K562 (cell line): ENCODE measurements around the gene MAP1LC3B. TPM values are rescaled to one million over a fixed set of nuclear protein-coding genes. Genes with fewer than 3 reads are reported as not detected.

Source experiments
- BRD4 ChIP-seq: fragments of 200-600 bp; sonication (generic); IDR thresholded peaks from 2 replicates; pipeline ENCODE4 v1.6.1; 2017; ENCODE audit warnings: inconsistent platforms
- CBFA2T3 ChIP-seq: fragments of 450-650 bp; IDR thresholded peaks from 2 replicates; pipeline ENCODE4 v1.6.1; 2017
- CEBPB ChIP-seq: fragments of 450-650 bp; IDR thresholded peaks from 2 replicates; pipeline ENCODE4 v1.6.1; 2016; ENCODE audit warnings: missing genetic modification characterization, missing compliant biosample characterization
- CREB3 ChIP-seq: fragments of 450-650 bp; conservative IDR thresholded peaks from 2 replicates; pipeline ENCODE4 v1.6.1; 2016; ENCODE audit warnings: missing genetic modification characterization, low read depth, mild to moderate bottlenecking, missing compliant biosample characterization, moderate library complexity
- DACH1 ChIP-seq: fragments of 450-650 bp; IDR thresholded peaks from 2 replicates; pipeline ENCODE4 v1.6.1; 2018; ENCODE audit not compliant: partially characterized antibody
- FIP1L1 ChIP-seq: fragments of 200-400 bp; formaldehyde crosslinking; IDR thresholded peaks from 2 replicates; pipeline ENCODE4 v1.6.1; 2018; ENCODE audit warnings: mild to moderate bottlenecking, low read depth, low read length; ENCODE audit not compliant: poor library complexity, severe bottlenecking
- GATAD2A ChIP-seq: fragments of 450-650 bp; IDR thresholded peaks from 2 replicates; pipeline ENCODE4 v1.6.1; 2017
- HDAC8 ChIP-seq: fragments of 450-650 bp; IDR thresholded peaks from 2 replicates; pipeline ENCODE4 v1.6.1; 2016; ENCODE audit warnings: mild to moderate bottlenecking, missing genetic modification characterization, moderate library complexity, missing compliant biosample characterization
- KAT8 ChIP-seq: fragments of 450-650 bp; IDR thresholded peaks from 2 replicates; pipeline ENCODE4 v1.6.1; 2016; ENCODE audit warnings: low read depth, mild to moderate bottlenecking
- L3MBTL2 ChIP-seq: fragments of 450-650 bp; IDR thresholded peaks from 2 replicates; pipeline ENCODE4 v1.6.1; 2016; ENCODE audit warnings: mild to moderate bottlenecking, moderate library complexity
- NFIX ChIP-seq: fragments of 250-450 bp; sonication (Bioruptor Pico); IDR thresholded peaks from 2 replicates; pipeline ENCODE4 v1.4.0; 2020; ENCODE audit warnings: low read depth, mild to moderate bottlenecking, moderate library complexity
- PHF21A ChIP-seq: fragments of 450-650 bp; IDR thresholded peaks from 2 replicates; pipeline ENCODE4 v1.6.1; 2017; ENCODE audit warnings: low read depth, borderline replicate concordance
- PHTF2 ChIP-seq: fragments of 250-450 bp; sonication (Bioruptor Pico); IDR thresholded peaks from 2 replicates; pipeline ENCODE4 v1.5.0; 2021; ENCODE audit warnings: mild to moderate bottlenecking
- RCOR1 ChIP-seq, 2 experiments: IDR thresholded peaks; 2 replicates each; pipeline ENCODE4 v1.6.1; 2012; ENCODE audit warnings: low read depth in 2 of 2, low read length in 2 of 2, borderline replicate concordance in 1 of 2, improper control_type of control experiment in 1 of 2
- SP2 ChIP-seq: IDR thresholded peaks from 2 replicates; pipeline ENCODE4 v1.6.1; 2011; ENCODE audit warnings: mild to moderate bottlenecking, low read depth, low read length, moderate library complexity; ENCODE audit not compliant: poor library complexity, severe bottlenecking; ENCODE audit errors: extremely low read depth
- TRIM24 ChIP-seq, 2 experiments: fragments of 450-650 bp; IDR thresholded peaks; 2 replicates each; pipeline ENCODE4 v1.6.1; 2016
- ZBTB7A ChIP-seq: IDR thresholded peaks from 2 replicates; pipeline ENCODE4 v1.6.1; 2011; ENCODE audit warnings: low read depth, mild to moderate bottlenecking, low read length, moderate library complexity, borderline replicate concordance; ENCODE audit not compliant: control insufficient read depth
- ZFP1 ChIP-seq: fragments of 450-650 bp; formaldehyde crosslinking; IDR thresholded peaks from 2 replicates; pipeline ENCODE4 v1.4.0; 2020; ENCODE audit warnings: mild to moderate bottlenecking, mixed read lengths
- ZNF124 ChIP-seq: sonication (generic); formaldehyde crosslinking; IDR thresholded peaks from 2 replicates; pipeline ENCODE4 v1.8.1; 2022; ENCODE audit warnings: missing genetic modification reagents
- ZNF140 ChIP-seq: fragments of 250-450 bp; sonication (Bioruptor Pico); IDR thresholded peaks from 2 replicates; pipeline ENCODE4 v1.8.0; 2021; ENCODE audit warnings: moderate library complexity, mild to moderate bottlenecking, inconsistent platforms
- ZNF24 ChIP-seq: fragments of 450-650 bp; IDR thresholded peaks from 2 replicates; pipeline ENCODE4 v1.6.1; 2016
- ZNF609 ChIP-seq: sonication (generic); formaldehyde crosslinking; IDR thresholded peaks from 2 replicates; pipeline ENCODE4 v1.8.1; 2023; ENCODE audit warnings: missing genetic modification reagents, mild to moderate bottlenecking, borderline replicate concordance
- ZNF778 ChIP-seq: fragments of 450-650 bp; formaldehyde crosslinking; IDR thresholded peaks from 2 replicates; pipeline ENCODE4 v1.4.0; 2020; ENCODE audit warnings: mild to moderate bottlenecking, moderate library complexity
- ZSCAN29 ChIP-seq: fragments of 450-650 bp; IDR thresholded peaks from 2 replicates; pipeline ENCODE4 v1.6.1; 2017
- polyA plus RNA-seq, 8 experiments: library from polyadenylated mRNA; depleted of rRNA in 4 of 8; stranded (reverse) in 5 of 8; unstranded in 3 of 8; fragments of >200 nt; fragmentation: Nextera tagmentation in 2 of 8; fragmentation: Illumina TruSeq in 1 of 8; extraction: Ambion mirVana in 2 of 8; extraction: Trizol in 1 of 8; gene quantifications; 2 replicates each; pipeline versions ENCODE4 v1.2.1 to v1.2.3, GENCODE V29; 2011 to 2014; ENCODE audit warnings: inconsistent platforms in 1 of 8, missing spikeins in 1 of 8
- total RNA-seq, 7 experiments: library from RNA; depleted of rRNA in 6 of 7; stranded (reverse); fragments of >200 nt in 6 of 7; fragmentation: Illumina TruSeq in 2 of 7; extraction: Trizol in 2 of 7; gene quantifications; 2 replicates each; pipeline versions ENCODE4 v1.2.1 to v1.2.3, GENCODE V29; 2011 to 2021; ENCODE audit warnings: low replicate concordance in 1 of 7
- TF ChIP-seq, protein P1 (sequence below): fragments of 450-650 bp; IDR thresholded peaks from 2 replicates; pipeline ENCODE4 v1.6.1; 2016; ENCODE audit warnings: low read depth, mild to moderate bottlenecking, moderate library complexity

The MAP1LC3B gene
- total and polyA plus RNA-seq, 9 of the 15 experiments (the other 6 are each of a cell fraction or from before 2014, with no cell fraction given): 16.0 to 81.5 (median 36.7) TPM

GRCh38 chr16:87392821-87393679 lies 914 bp downstream of the MAP1LC3B start (continued):
- TF ChIP-seq FIP1L1 (no peak), RCOR1 (IDR thresholded peaks at IDR 0.05; ENCODE audit: borderline replicate concordance in 1 of 2, low read depth in 2 of 2, low read length in 2 of 2) (no peak), HDAC8 (no peak), KAT8 (no peak), TRIM24 (IDR thresholded peaks at IDR 0.05) (no peak), ZNF24 (no peak), NFIX (CRISPR knock-in tag) (no peak), ZNF124 (no peak), CBFA2T3 (no peak), ZNF609 (no peak), ZSCAN29 (no peak), CEBPB (peak; percentile 43), ZFP1 (CRISPR knock-in tag) (no peak), PHTF2 (CRISPR knock-in tag) (no peak; the same call in 1 of the 2 replicates), ZNF778 (CRISPR knock-in tag) (no peak), ZBTB7A (no peak), L3MBTL2 (0 out of 2 replicates have a peak, but pooled peaks have one; percentile 8), ZNF140 (CRISPR knock-in tag) (no peak), GATAD2A (no peak), DACH1 (no peak), CREB3 (tag) (no peak), BRD4 (no peak), PHF21A (no peak), SP2 (no peak)
- TF ChIP-seq, protein P1, sequence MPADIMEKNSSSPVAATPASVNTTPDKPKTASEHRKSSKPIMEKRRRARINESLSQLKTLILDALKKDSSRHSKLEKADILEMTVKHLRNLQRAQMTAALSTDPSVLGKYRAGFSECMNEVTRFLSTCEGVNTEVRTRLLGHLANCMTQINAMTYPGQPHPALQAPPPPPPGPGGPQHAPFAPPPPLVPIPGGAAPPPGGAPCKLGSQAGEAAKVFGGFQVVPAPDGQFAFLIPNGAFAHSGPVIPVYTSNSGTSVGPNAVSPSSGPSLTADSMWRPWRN: no peak
